ENCODE measurements around the gene SLC25A20.
"Not testable (repeated sequence)": the region's sequence is repeated elsewhere in the genome, so short reads cannot be mapped to it uniquely, and the experiment has no call there.

The SLC25A20 gene

DNA sequence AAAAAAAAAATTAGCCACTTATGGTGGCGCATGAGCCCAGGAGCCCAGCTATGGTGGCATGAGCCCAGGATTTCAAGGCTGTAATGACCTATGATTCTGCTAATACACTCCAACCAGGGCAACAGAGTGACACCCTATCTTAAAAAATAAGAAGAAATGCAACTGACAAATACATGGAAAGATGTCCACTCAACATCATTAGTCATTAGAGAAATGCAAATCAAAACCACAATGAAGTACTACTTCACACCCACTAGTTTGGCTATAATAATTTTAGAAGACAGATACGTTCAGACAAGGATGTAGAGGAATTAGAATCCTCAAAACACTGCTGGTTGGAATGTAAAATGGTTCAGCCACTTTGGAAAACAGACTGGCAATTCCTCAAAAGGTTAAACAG is 61.5 kb downstream of the SLC25A20 start:
- Mint-ChIP-seq H3K27me3 (no peaks in the 10 kb centered on the region), H3K27ac (peak overlapping the region; percentile 54), H3K36me3 (ENCODE audit: low read depth) (peaks cover 29% of the 10 kb centered on the region), H3K4me1 (ENCODE audit: low read depth) (peaks cover 26% of the 10 kb centered on the region), H3K4me3 (no peak overlapping the region), H3K9me3 (no peaks in the 10 kb centered on the region)
- no peak for DNase-seq

DNA sequence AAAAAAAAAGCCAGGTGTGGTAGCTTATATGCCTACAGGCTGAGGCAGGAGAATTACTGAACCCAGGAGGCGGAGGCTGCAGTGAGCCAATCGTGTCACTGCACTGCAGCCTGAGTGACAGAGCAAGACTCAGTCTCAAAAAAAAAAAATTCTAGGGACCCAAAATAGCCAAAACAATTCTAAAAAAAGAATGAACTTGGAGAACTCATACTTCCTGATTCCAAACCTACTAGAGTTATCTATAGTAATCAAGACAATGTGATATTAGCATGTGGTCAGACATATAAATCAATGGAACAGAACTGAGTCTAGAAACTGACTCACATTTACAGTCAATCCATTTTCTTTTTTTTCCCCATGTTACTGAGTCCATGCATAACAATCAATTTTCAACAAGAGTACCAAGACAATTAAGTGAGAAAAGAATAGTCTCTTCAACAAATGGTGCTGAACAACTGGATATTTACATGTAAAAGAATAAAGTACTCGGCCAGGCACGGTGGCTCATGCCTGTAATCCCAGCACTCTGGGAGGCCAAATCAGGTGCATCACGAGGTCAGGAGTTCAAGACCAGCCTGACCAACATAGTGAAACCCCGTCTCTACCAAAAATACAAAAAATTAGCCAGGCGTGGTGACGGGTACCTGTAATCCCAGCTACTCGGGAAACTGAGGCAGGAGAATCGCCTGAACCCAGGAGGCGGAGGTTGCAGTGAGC is 62.9 kb downstream of the SLC25A20 start:
- Mint-ChIP-seq H3K9me3 (no peaks in the 10 kb centered on the region), H3K27me3 (no peaks in the 10 kb centered on the region), H3K4me3 (no peak overlapping the region), H3K4me1 (ENCODE audit: low read depth) (peaks cover 24% of the 10 kb centered on the region), H3K36me3 (ENCODE audit: low read depth) (peaks cover 29% of the 10 kb centered on the region), H3K27ac (no peak overlapping the region)
- no peak for DNase-seq

GRCh38 chr3:48832684-48833083 is 66.0 kb downstream of the SLC25A20 start:
- DNase-seq: no peak
- peaks cover 23% of the 10 kb centered on the region for H3K36me3 Mint-ChIP-seq (ENCODE audit: low read depth)
- H3K4me3 Mint-ChIP-seq: no peak overlapping the region
- peaks cover 17% of the 10 kb centered on the region for H3K4me1 Mint-ChIP-seq (ENCODE audit: low read depth)
- no peaks in the 10 kb centered on the region for H3K27me3 Mint-ChIP-seq
- no peaks in the 10 kb centered on the region for H3K9me3 Mint-ChIP-seq
- no peak overlapping the region for H3K27ac Mint-ChIP-seq

GRCh38 chr3:48830715-48831114 is 68.0 kb downstream of the SLC25A20 start:
- no peak overlapping the region for H3K27ac Mint-ChIP-seq
- no peak overlapping the region for H3K4me3 Mint-ChIP-seq
- H3K27me3 Mint-ChIP-seq: no peaks in the 10 kb centered on the region
- H3K4me1 Mint-ChIP-seq (ENCODE audit: low read depth): peaks cover 11% of the 10 kb centered on the region
- DNase-seq: no peak
- peaks cover 13% of the 10 kb centered on the region for H3K36me3 Mint-ChIP-seq (ENCODE audit: low read depth)
- H3K9me3 Mint-ChIP-seq: no peaks in the 10 kb centered on the region

- H3K27ac Mint-ChIP-seq; H3K27me3 Mint-ChIP-seq; H3K4me3 Mint-ChIP-seq; H3K9me3 Mint-ChIP-seq; H3K36me3 Mint-ChIP-seq (ENCODE audit: low read depth); DNase-seq: not testable (repeated sequence)
- H3K4me1 Mint-ChIP-seq (ENCODE audit: low read depth): peaks cover 11% of the 10 kb centered on the region
These were observed 69.2 kb downstream of the SLC25A20 start for GRCh38 chr3:48829525-48829924.

GRCh38 chr3:48827874-48828273 is 70.8 kb downstream of the SLC25A20 start:
- not testable (repeated sequence) for H3K27ac Mint-ChIP-seq, DNase-seq, H3K27me3 Mint-ChIP-seq, H3K9me3 Mint-ChIP-seq, H3K4me3 Mint-ChIP-seq
- Mint-ChIP-seq H3K4me1 (ENCODE audit: low read depth) (peaks cover 12% of the 10 kb centered on the region), H3K36me3 (ENCODE audit: low read depth) (peaks cover 10% of the 10 kb centered on the region)

GRCh38 chr3:48826451-48826850 is 72.2 kb downstream of the SLC25A20 start:
- Mint-ChIP-seq H3K4me1 (ENCODE audit: low read depth) (peaks cover 12% of the 10 kb centered on the region), H3K4me3 (no peak overlapping the region), H3K9me3 (no peaks in the 10 kb centered on the region), H3K27me3 (no peaks in the 10 kb centered on the region), H3K27ac (no peak overlapping the region), H3K36me3 (ENCODE audit: low read depth) (peaks cover 15% of the 10 kb centered on the region)
- no peak for DNase-seq

GRCh38 chr3:48820612-48821324 is 77.9 kb downstream of the SLC25A20 start:
- Mint-ChIP-seq H3K4me1 (ENCODE audit: low read depth) (peaks cover 38% of the 10 kb centered on the region), H3K27me3 (no peaks in the 10 kb centered on the region), H3K4me3 (no peak overlapping the region), H3K36me3 (ENCODE audit: low read depth) (peaks cover 12% of the 10 kb centered on the region), H3K9me3 (no peaks in the 10 kb centered on the region), H3K27ac (no peak overlapping the region)
- DNase-seq: no peak

DNA sequence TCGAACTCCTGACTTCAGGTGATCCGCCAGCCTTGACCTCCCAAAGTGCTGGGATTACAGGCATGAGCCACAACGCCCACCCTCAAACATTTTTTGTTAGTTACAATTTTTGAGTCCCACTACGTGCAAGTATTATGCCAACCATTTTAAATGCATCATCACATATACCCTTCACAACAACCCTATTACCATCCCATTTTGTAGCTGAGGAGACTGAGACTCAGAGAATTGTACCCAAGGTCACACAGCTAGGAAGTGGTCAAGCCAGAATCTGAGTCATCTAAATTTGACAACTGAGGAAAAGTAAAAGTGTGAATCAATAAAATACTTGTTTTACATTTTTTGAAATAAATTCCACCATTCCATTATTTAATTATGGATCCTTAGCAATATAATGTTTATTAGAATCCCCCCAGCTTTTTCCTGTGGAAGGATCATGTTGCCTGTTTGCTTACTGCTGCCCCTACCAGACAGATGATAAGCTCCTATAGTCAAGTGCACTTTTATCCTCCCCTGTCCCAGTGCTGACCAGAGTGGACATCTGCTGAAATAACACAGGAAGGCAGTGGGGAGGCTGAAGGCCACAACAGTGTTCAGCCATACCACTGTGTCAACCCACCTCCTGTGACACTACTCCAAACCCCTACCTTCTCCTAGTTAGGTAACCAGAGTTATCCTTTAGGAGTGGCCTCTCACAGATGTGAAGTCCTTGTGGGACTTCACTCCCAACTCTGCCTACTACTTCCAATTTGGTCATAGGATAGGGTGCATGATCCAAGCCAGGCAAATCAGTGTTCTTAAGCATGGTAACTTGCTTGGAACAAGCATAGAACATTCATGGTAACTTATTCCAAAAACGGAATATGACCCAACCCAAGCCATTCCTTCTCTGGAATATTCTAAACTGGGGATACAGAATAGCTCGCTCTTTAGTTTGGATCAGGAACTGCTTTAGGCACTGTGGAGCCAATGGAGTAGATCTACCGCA is 79.2 kb downstream of the SLC25A20 start:
- H3K9me3 Mint-ChIP-seq: no peaks in the 10 kb centered on the region
- peaks cover 36% of the 10 kb centered on the region for H3K4me1 Mint-ChIP-seq (ENCODE audit: low read depth)
- no peak overlapping the region for H3K27ac Mint-ChIP-seq
- DNase-seq: no peak
- H3K27me3 Mint-ChIP-seq: no peaks in the 10 kb centered on the region
- no peak overlapping the region for H3K4me3 Mint-ChIP-seq
- peaks cover 12% of the 10 kb centered on the region for H3K36me3 Mint-ChIP-seq (ENCODE audit: low read depth)

- Mint-ChIP-seq H3K27ac (peak overlapping the region; percentile 41), H3K9me3 (no peaks in the 10 kb centered on the region), H3K36me3 (ENCODE audit: low read depth) (peaks cover 4% of the 10 kb centered on the region), H3K4me3 (no peak overlapping the region), H3K27me3 (no peaks in the 10 kb centered on the region), H3K4me1 (ENCODE audit: low read depth) (peaks cover 36% of the 10 kb centered on the region)
- DNase-seq: no peak
These were observed 87.2 kb downstream of the SLC25A20 start for GRCh38 chr3:48811524-48811923.

All from activated T-cell treated with anti-CD3 and anti-CD28 coated beads, Interleukin-2, amount 50 U/mL, for 24 hours (primary cell).